Parathyroid adenoma (tissue), 2 donors: ENCODE measurements around the gene PBX4.
"Not testable (repeated sequence)": the region's sequence is repeated elsewhere in the genome, so short reads cannot be mapped to it uniquely, and the experiment has no call there.

Source experiments
- H2AFZ ChIP-seq: fragments of 300-600 bp; sonication (generic); one replicate; pipeline ENCODE4 v1.7.0; 2017; ENCODE audit warnings: antibody characterized with exemption, mild to moderate bottlenecking
- H3K27ac ChIP-seq: fragments of 300-600 bp; sonication (generic); one replicate; pipeline ENCODE4 v1.7.0; 2017
- H3K27me3 ChIP-seq: fragments of 300-600 bp; sonication (generic); one replicate; pipeline ENCODE4 v1.7.0; 2017; ENCODE audit warnings: low read length; ENCODE audit not compliant: control insufficient read depth, insufficient read depth
- H3K36me3 ChIP-seq: fragments of 300-600 bp; sonication (generic); one replicate; pipeline ENCODE4 v1.7.0; 2017; ENCODE audit warnings: low read length; ENCODE audit not compliant: control insufficient read depth, insufficient read depth
- H3K4me1 ChIP-seq: fragments of 300-600 bp; sonication (generic); one replicate; pipeline ENCODE4 v1.7.0; 2017; ENCODE audit warnings: control low read depth
- H3K4me2 ChIP-seq: fragments of 300-600 bp; sonication (generic); one replicate; pipeline ENCODE4 v1.7.0; 2017; ENCODE audit warnings: low read length
- H3K4me3 ChIP-seq: fragments of 300-600 bp; sonication (generic); one replicate; pipeline ENCODE4 v1.7.0; 2017; ENCODE audit warnings: low read depth, low read length
- H3K79me2 ChIP-seq: fragments of 300-600 bp; sonication (generic); one replicate; pipeline ENCODE4 v1.7.0; 2017; ENCODE audit warnings: control low read depth
- H3K9ac ChIP-seq: fragments of 300-600 bp; sonication (generic); one replicate; pipeline ENCODE4 v1.7.0; 2017; ENCODE audit warnings: mild to moderate bottlenecking
- H3K9me3 ChIP-seq: fragments of 300-600 bp; sonication (generic); one replicate; pipeline ENCODE4 v1.7.0; 2017; ENCODE audit warnings: low read length; ENCODE audit not compliant: control insufficient read depth
- CTCF ChIP-seq: fragments of 300-600 bp; sonication (generic); IDR thresholded peaks from one replicate; pipeline ENCODE4 v1.7.0; 2017; ENCODE audit warnings: antibody characterized with exemption, mild to moderate bottlenecking
- donor health status: primary hyperparathyroidism.

Gene PBX4

GRCh38 chr19:19618219-19619051, at the start of gene PBX4:
Gene PBX4 (minus strand): TSS chr19:19618687. CDS start chr19:19618629, 58 bp downstream.
- no peak within 1 kb of the TSS for H3K9ac ChIP-seq
- no peaks in the 10 kb centered on the region for H3K27me3 ChIP-seq
- peak within 1 kb of the TSS; percentile 81 for H2AFZ ChIP-seq
- H3K9me3 ChIP-seq: no peaks in the 10 kb centered on the region
- no peak for TF ChIP-seq CTCF
- H3K79me2 ChIP-seq: no peaks in the 10 kb centered on the region
- no peak within 1 kb of the TSS for H3K27ac ChIP-seq
- peak within 1 kb of the TSS; percentile 45 for H3K4me3 ChIP-seq
- H3K36me3 ChIP-seq: no peaks in the 10 kb centered on the region
- H3K4me1 ChIP-seq: peaks cover 3% of the 10 kb centered on the region
- H3K4me2 ChIP-seq: peak within 1 kb of the TSS; percentile 84

- H3K4me1 ChIP-seq, H3K79me2 ChIP-seq, H3K9ac ChIP-seq, H3K27ac ChIP-seq, H3K4me3 ChIP-seq, H3K27me3 ChIP-seq, H2AFZ ChIP-seq, H3K36me3 ChIP-seq, H3K9me3 ChIP-seq, H3K4me2 ChIP-seq: not testable (repeated sequence)
These were observed 47.0 kb upstream of the PBX4 start for GRCh38 chr19:19665420-19665948.

GRCh38 chr19:19663256-19664120, 45.0 kb upstream of the PBX4 start, which contains the start of gene ATP13A1:
Gene ATP13A1 (minus strand): TSS chr19:19663676. CDS start chr19:19663666, 10 bp downstream.
- Histone ChIP-seq H3K27me3 (no peaks in the 10 kb centered on the region), H3K4me1 (peaks cover 10% of the 10 kb centered on the region), H3K9ac (no peak within 1 kb of the TSS), H3K4me3 (peak within 1 kb of the TSS; percentile 81), H3K27ac (peak within 1 kb of the TSS; percentile 88), H2AFZ (peak within 1 kb of the TSS; percentile 71), H3K4me2 (peak within 1 kb of the TSS; percentile 98), H3K79me2 (peaks cover 4% of the 10 kb centered on the region), H3K36me3 (no peaks in the 10 kb centered on the region), H3K9me3 (no peaks in the 10 kb centered on the region)
- no peak for TF ChIP-seq CTCF

- peaks cover 4% of the 10 kb centered on the region for H3K79me2 ChIP-seq
- H3K36me3 ChIP-seq: no peaks in the 10 kb centered on the region
- H3K27me3 ChIP-seq: no peaks in the 10 kb centered on the region
- H3K9me3 ChIP-seq: no peaks in the 10 kb centered on the region
- no peak overlapping the region for H3K9ac ChIP-seq
- no peak for TF ChIP-seq CTCF
- peak overlapping the region; percentile 98 for H3K4me2 ChIP-seq
- peaks cover 10% of the 10 kb centered on the region for H3K4me1 ChIP-seq
- peak overlapping the region; percentile 71 for H2AFZ ChIP-seq
- H3K4me3 ChIP-seq: peak overlapping the region; percentile 81
- peak overlapping the region; percentile 88 for H3K27ac ChIP-seq
These were observed 44.4 kb upstream of the PBX4 start for GRCh38 chr19:19662871-19663255.

- Histone ChIP-seq H3K79me2 (peaks cover 4% of the 10 kb centered on the region), H3K9me3 (no peaks in the 10 kb centered on the region), H2AFZ (no peak overlapping the region), H3K27ac (peak overlapping the region; percentile 88), H3K4me2 (peak overlapping the region; percentile 98), H3K4me1 (peaks cover 10% of the 10 kb centered on the region), H3K4me3 (peak overlapping the region; percentile 81), H3K9ac (no peak overlapping the region), H3K36me3 (no peaks in the 10 kb centered on the region), H3K27me3 (no peaks in the 10 kb centered on the region)
- TF ChIP-seq CTCF: no peak
These were observed 43.9 kb upstream of the PBX4 start for GRCh38 chr19:19662344-19662743.
